HepG2 (cell line): ENCODE results near the gene CIROP. TPM values are rescaled to one million over a fixed set of nuclear protein-coding genes. Genes with fewer than 3 reads are reported as not detected.
A peak's percentile ranks its signal among the peaks of the same experiment; 100 is the strongest.

ENCODE experiments used
- CEBPG ChIP-seq: IDR thresholded peaks from 2 replicates; pipeline ENCODE4 v1.6.1; 2016
- HOXA9 ChIP-seq: sonication (generic); formaldehyde crosslinking; IDR thresholded peaks from 2 replicates; pipeline ENCODE4 v1.8.1; 2022; ENCODE audit warnings: missing genetic modification reagents, mild to moderate bottlenecking, moderate library complexity, borderline replicate concordance
- PTBP1 ChIP-seq: fragments of 200-400 bp; formaldehyde crosslinking; IDR thresholded peaks from 2 replicates; pipeline ENCODE4 v1.6.1; 2018; ENCODE audit warnings: low read length, low read depth; ENCODE audit not compliant: poor library complexity, severe bottlenecking
- THYN1 ChIP-seq: sonication (generic); formaldehyde crosslinking; IDR thresholded peaks from 2 replicates; pipeline ENCODE4 v1.8.1; 2023; ENCODE audit warnings: low read depth, mild to moderate bottlenecking, moderate library complexity, missing genetic modification reagents, borderline replicate concordance
- TOE1 ChIP-seq: sonication (generic); formaldehyde crosslinking; IDR thresholded peaks from 2 replicates; pipeline ENCODE4 v1.4.0; 2020; ENCODE audit warnings: mild to moderate bottlenecking, missing genetic modification reagents
- ZBTB37 ChIP-seq: sonication (generic); formaldehyde crosslinking; IDR thresholded peaks from 2 replicates; pipeline ENCODE4 v1.4.0; 2020; ENCODE audit warnings: mild to moderate bottlenecking, missing genetic modification reagents
- ZNF274 ChIP-seq: sonication (generic); formaldehyde crosslinking; IDR thresholded peaks from 2 replicates; pipeline ENCODE4 v1.5.1; 2020; ENCODE audit warnings: mild to moderate bottlenecking, missing genetic modification reagents
- ZNF652 ChIP-seq: IDR thresholded peaks from 2 replicates; pipeline ENCODE4 v1.6.1; 2016; ENCODE audit warnings: low read depth, borderline replicate concordance
- ZNF7 ChIP-seq: IDR thresholded peaks from 2 replicates; pipeline ENCODE4 v1.6.1; 2016; ENCODE audit warnings: missing biosample characterization, missing genetic modification reagents
- polyA plus RNA-seq, 8 experiments: library from polyadenylated mRNA; depleted of rRNA in 3 of 8; stranded (reverse) in 7 of 8; unstranded in 1 of 8; fragments of >200 nt; fragmentation: Illumina TruSeq in 4 of 8; extraction: Trizol in 4 of 8; gene quantifications; 2 replicates each; pipeline versions ENCODE4 v1.2.1 to v1.2.3, GENCODE V29; 2011 to 2016; ENCODE audit warnings: low read depth in 4 of 8, missing spikeins in 1 of 8, mixed read lengths in 1 of 8; ENCODE audit not compliant: insufficient read depth in 1 of 8
- total RNA-seq, 5 experiments: library from RNA; depleted of rRNA; stranded (reverse); fragments of >200 nt; fragmentation: Illumina TruSeq; extraction: Trizol; gene quantifications; 2 replicates each; pipeline ENCODE4 v1.2.3, GENCODE V29; 2016; ENCODE audit warnings: low read depth in 1 of 5
- TF ChIP-seq, protein P1 (sequence below): sonication (generic); formaldehyde crosslinking; IDR thresholded peaks from 2 replicates; pipeline ENCODE4 v1.8.1; 2023; ENCODE audit warnings: mild to moderate bottlenecking, missing genetic modification reagents
- TF ChIP-seq, protein P2 (sequence below): IDR thresholded peaks from 2 replicates; pipeline ENCODE4 v1.6.1; 2016; ENCODE audit warnings: mild to moderate bottlenecking, missing biosample characterization, missing genetic modification reagents
- TF ChIP-seq, protein P3 (sequence below): sonication (generic); formaldehyde crosslinking; IDR thresholded peaks from 2 replicates; pipeline ENCODE4 v1.4.0; 2020; ENCODE audit warnings: missing genetic modification reagents
- TF ChIP-seq, protein P4 (sequence below): sonication (generic); formaldehyde crosslinking; IDR thresholded peaks from 2 replicates; pipeline ENCODE4 v1.4.0; 2020; ENCODE audit warnings: missing genetic modification reagents, mild to moderate bottlenecking, borderline replicate concordance
- TF ChIP-seq, protein P5 (sequence below): sonication (generic); formaldehyde crosslinking; IDR thresholded peaks from 2 replicates; pipeline ENCODE4 v1.4.0; 2020; ENCODE audit warnings: missing genetic modification reagents

The CIROP gene
- total and polyA plus RNA-seq, 2 of the 13 experiments (the other 11 are each of a cell fraction or from before 2014, with no cell fraction given): 0.07 TPM; not detected in 1

GRCh38 chr14:23071244-23071920 is 33.4 kb downstream of the CIROP start (continued):
- TF ChIP-seq, protein P1, sequence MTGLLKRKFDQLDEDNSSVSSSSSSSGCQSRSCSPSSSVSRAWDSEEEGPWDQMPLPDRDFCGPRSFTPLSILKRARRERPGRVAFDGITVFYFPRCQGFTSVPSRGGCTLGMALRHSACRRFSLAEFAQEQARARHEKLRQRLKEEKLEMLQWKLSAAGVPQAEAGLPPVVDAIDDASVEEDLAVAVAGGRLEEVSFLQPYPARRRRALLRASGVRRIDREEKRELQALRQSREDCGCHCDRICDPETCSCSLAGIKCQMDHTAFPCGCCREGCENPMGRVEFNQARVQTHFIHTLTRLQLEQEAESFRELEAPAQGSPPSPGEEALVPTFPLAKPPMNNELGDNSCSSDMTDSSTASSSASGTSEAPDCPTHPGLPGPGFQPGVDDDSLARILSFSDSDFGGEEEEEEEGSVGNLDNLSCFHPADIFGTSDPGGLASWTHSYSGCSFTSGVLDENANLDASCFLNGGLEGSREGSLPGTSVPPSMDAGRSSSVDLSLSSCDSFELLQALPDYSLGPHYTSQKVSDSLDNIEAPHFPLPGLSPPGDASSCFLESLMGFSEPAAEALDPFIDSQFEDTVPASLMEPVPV (CRISPR knock-in tag): peak; percentile 91
- TF ChIP-seq CEBPG (peak; percentile 50; the same call in 1 of the 2 replicates), ZNF274 (CRISPR knock-in tag) (peak; percentile 22; the same call in 1 of the 2 replicates), PTBP1 (peak; percentile 95), ZBTB37 (CRISPR knock-in tag) (0 out of 2 replicates have a peak, but pooled peaks have one; percentile 56), THYN1 (CRISPR knock-in tag) (no peak), TOE1 (CRISPR knock-in tag) (peak; percentile 83; the same call in 1 of the 2 replicates), ZNF652 (CRISPR knock-in tag) (0 out of 2 replicates have a peak, but pooled peaks have one; percentile 9), HOXA9 (CRISPR knock-in tag) (peak; percentile 52; the same call in 1 of the 2 replicates), ZNF7 (CRISPR knock-in tag) (peak; percentile 59)
- TF ChIP-seq, protein P2, sequence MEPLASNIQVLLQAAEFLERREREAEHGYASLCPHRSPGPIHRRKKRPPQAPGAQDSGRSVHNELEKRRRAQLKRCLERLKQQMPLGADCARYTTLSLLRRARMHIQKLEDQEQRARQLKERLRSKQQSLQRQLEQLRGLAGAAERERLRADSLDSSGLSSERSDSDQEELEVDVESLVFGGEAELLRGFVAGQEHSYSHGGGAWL (CRISPR knock-in tag): peak; percentile 48; the same call in 1 of the 2 replicates
- TF ChIP-seq, protein P3, sequence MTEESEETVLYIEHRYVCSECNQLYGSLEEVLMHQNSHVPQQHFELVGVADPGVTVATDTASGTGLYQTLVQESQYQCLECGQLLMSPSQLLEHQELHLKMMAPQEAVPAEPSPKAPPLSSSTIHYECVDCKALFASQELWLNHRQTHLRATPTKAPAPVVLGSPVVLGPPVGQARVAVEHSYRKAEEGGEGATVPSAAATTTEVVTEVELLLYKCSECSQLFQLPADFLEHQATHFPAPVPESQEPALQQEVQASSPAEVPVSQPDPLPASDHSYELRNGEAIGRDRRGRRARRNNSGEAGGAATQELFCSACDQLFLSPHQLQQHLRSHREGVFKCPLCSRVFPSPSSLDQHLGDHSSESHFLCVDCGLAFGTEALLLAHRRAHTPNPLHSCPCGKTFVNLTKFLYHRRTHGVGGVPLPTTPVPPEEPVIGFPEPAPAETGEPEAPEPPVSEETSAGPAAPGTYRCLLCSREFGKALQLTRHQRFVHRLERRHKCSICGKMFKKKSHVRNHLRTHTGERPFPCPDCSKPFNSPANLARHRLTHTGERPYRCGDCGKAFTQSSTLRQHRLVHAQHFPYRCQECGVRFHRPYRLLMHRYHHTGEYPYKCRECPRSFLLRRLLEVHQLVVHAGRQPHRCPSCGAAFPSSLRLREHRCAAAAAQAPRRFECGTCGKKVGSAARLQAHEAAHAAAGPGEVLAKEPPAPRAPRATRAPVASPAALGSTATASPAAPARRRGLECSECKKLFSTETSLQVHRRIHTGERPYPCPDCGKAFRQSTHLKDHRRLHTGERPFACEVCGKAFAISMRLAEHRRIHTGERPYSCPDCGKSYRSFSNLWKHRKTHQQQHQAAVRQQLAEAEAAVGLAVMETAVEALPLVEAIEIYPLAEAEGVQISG (CRISPR knock-in tag): peak; percentile 88
- TF ChIP-seq, protein P4, sequence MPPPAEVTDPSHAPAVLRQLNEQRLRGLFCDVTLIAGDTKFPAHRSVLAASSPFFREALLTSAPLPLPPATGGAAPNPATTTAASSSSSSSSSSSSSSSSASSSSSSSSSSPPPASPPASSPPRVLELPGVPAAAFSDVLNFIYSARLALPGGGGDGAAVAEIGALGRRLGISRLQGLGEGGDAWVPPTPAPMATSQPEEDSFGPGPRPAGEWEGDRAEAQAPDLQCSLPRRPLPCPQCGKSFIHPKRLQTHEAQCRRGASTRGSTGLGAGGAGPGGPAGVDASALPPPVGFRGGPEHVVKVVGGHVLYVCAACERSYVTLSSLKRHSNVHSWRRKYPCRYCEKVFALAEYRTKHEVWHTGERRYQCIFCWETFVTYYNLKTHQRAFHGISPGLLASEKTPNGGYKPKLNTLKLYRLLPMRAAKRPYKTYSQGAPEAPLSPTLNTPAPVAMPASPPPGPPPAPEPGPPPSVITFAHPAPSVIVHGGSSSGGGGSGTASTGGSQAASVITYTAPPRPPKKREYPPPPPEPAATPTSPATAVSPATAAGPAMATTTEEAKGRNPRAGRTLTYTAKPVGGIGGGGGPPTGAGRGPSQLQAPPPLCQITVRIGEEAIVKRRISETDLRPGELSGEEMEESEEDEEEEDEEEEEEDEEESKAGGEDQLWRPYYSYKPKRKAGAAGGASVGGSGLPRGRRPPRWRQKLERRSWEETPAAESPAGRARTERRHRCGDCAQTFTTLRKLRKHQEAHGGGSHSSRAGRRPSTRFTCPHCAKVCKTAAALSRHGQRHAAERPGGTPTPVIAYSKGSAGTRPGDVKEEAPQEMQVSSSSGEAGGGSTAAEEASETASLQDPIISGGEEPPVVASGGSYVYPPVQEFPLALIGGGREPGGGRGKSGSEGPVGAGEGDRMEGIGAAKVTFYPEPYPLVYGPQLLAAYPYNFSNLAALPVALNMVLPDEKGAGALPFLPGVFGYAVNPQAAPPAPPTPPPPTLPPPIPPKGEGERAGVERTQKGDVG (CRISPR knock-in tag): no peak
- TF ChIP-seq, protein P5, sequence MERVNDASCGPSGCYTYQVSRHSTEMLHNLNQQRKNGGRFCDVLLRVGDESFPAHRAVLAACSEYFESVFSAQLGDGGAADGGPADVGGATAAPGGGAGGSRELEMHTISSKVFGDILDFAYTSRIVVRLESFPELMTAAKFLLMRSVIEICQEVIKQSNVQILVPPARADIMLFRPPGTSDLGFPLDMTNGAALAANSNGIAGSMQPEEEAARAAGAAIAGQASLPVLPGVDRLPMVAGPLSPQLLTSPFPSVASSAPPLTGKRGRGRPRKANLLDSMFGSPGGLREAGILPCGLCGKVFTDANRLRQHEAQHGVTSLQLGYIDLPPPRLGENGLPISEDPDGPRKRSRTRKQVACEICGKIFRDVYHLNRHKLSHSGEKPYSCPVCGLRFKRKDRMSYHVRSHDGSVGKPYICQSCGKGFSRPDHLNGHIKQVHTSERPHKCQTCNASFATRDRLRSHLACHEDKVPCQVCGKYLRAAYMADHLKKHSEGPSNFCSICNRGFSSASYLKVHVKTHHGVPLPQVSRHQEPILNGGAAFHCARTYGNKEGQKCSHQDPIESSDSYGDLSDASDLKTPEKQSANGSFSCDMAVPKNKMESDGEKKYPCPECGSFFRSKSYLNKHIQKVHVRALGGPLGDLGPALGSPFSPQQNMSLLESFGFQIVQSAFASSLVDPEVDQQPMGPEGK (CRISPR knock-in tag): peak; percentile 96
